NB4 (cell line): Measurements from ENCODE around the gene GPR142.

Experiments
- DNase-seq: peaks from one replicate; pipeline ENCODE4 v3.0.0; 2010; ENCODE audit warnings: low read depth
- H3K4me3 ChIP-seq: one replicate; pipeline ENCODE4 v1.5.1; 2011; ENCODE audit warnings: mild to moderate bottlenecking, low read depth, low read length, moderate library complexity
- CTCF ChIP-seq: IDR thresholded peaks from one replicate; pipeline ENCODE4 v1.5.1; 2012; ENCODE audit warnings: low read depth, low read length
- MYC ChIP-seq: IDR thresholded peaks from 2 replicates; pipeline ENCODE4 v1.6.1; 2011; ENCODE audit warnings: low read depth, low read length
- POLR2A ChIP-seq: IDR thresholded peaks from 2 replicates; pipeline ENCODE4 v1.6.1; 2011; ENCODE audit warnings: mild to moderate bottlenecking; ENCODE audit not compliant: insufficient read length; ENCODE audit errors: extremely low read depth
- TF ChIP-seq, protein P1 (sequence below): IDR thresholded peaks from 2 replicates; pipeline ENCODE4 v1.6.1; 2011; ENCODE audit warnings: low read depth, low read length

GPR142 gene

DNA sequence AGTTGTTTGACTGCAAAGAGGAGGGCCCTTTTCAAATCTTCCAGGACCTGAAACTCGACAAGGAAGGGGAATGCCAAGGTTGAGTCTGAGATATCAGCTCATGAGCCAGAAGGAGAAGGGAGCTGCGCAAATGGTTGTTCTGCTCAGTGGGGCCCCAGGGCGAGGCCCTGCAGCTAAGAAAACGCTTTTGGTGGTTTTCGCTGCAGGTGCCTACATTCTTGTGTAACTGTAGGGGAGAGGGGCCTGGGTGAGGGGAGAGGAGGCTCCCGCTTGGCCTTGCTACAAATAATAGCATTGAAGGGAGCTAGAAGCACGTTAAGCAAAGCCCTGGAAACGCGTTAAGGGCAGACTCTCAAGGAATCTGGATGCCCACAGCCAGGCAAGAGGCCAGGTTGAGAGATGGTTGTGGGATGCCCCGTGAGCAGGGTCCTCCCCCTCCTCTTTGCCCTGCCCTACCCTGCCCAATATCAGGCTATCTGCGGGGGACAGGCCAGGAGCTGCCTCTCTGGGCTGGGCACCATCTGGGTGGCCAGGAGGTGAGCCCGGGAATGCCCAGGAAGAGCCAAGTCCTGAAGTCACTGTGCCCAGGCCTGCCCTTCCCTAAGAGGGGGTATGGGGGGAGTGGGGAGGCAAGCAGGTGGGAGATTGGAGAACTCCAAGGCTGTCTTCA lies 21.9 kb downstream of the GPR142 start:
- TF ChIP-seq CTCF, result no peak
- TF ChIP-seq, protein P1, sequence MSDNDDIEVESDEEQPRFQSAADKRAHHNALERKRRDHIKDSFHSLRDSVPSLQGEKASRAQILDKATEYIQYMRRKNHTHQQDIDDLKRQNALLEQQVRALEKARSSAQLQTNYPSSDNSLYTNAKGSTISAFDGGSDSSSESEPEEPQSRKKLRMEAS, result no peak
- TF ChIP-seq MYC, result 0 out of 2 replicates have a peak, but pooled peaks have one; percentile 2
- no peak overlapping the region for H3K4me3 ChIP-seq
- peak; percentile 87 for DNase-seq

DNA sequence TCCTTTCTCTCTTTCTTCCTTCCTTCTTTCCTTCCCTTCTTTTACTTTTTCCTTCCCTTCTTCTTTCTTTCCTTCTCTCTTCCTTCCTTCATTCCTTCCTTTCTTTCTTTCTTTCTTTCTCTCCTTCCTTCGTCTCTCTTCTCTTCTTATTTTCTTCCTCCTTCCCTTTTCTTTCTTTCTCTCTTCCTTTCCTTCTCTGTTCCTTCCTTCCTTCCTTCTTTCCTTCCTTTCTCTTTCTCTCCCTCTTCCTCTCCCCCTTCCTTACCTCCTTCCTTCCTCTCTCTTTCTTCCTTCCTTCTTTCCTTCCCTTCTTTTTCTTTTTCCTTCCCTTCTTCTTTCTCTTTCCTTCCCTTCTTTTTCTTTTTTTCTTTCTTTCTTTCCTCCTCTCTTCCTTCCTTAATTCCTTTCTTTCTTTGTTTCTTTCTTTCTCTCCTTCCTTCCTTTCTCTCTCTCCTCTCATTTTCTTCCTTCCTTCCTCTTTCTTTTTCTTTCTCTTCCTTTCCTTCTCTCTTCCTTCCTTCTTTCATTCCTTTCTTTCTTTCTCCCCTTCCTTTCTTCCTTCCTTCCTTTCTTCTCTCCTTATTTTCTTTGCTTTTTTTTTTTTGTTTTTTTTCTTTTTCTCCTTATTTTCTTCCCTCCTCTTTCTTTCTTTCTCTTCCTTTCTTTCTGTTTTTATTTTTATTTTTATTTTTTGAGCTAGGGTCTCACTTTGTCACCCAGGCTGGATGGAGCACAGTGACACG lies 22.8 kb downstream of the GPR142 start:
- no peak overlapping the region for H3K4me3 ChIP-seq
- TF ChIP-seq, protein P1, result no peak
- no peak for TF ChIP-seq CTCF
- TF ChIP-seq POLR2A, result no peak
- TF ChIP-seq MYC, result no peak
- DNase-seq, result no peak

DNA sequence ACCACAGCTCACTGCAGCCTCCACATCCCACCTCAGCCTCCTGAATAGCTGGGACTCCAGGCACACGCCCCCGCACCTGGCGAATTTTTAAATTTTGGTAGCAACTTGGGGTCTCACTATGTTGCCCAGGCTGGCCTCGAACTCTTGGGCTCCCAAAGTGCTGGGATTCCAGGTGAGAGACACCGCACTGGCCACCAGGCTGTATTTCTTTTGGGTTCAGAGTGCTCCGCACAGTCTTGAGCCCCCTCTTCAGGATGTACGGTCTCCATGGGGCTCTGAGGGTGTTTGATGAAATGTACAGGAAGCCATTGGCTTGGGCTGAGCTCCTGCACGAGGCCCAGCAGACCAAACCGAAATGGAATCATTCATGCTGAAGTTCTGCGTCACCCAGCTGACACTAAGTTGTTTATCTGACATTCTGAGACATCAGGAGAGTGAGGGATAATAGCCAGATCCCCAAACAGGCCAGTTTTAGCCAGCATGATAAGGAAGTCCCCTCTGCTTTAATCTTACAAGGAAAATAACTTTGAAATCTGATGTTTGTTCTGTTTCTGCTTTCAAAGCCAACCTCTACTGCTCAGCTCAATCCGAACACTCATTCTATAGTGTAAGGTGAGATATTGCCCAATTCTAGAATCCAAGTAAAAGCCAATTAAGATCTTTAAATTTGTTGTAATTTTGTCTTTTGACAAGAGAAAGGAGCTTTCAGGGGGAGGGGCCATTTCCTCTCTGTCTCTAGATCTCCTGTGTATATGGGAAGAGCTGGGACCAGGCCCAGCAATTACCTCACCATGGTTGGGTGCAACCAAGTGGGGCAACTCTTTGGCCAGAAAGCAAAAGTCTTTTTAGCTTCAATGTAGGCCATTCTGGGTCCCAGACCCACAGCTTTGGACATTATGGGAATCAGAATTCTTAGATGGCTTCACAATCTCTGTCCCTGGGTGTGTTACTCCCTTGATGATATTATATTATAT lies 23.7 kb downstream of the GPR142 start:
- peak; percentile 45 for DNase-seq
- no peak for TF ChIP-seq MYC
- TF ChIP-seq POLR2A, result no peak
- TF ChIP-seq CTCF, result no peak
- TF ChIP-seq, protein P1, result no peak
- H3K4me3 ChIP-seq, result no peak overlapping the region

GRCh38 chr17:74391771-74392170 lies 24.5 kb downstream of the GPR142 start:
- H3K4me3 ChIP-seq, result no peak overlapping the region
- TF ChIP-seq, protein P1, result no peak
- TF ChIP-seq MYC (no peak), POLR2A (no peak), CTCF (no peak)
- peak; percentile 76 for DNase-seq

DNA sequence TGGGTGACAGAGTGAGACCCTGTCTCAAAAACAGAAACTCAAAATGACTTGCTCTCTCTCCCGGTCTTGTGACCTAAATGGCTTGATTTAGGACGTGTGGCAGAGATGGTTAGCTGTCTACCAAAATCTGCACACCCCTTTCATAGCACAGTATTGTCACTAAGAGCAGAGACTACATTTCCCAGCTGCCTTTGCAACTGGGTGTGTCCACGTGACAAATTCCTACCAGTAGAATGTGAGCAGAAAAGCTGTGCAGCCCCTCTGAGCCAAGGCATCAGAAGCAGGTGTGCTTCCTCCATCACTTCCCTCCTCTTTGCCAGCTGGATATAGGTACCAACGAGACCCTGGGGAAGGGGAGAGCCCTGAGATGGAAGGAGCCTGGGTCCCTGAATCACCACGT lies 25.5 kb downstream of the GPR142 start:
- H3K4me3 ChIP-seq, result no peak overlapping the region
- TF ChIP-seq CTCF, result no peak
- TF ChIP-seq, protein P1, result no peak
- no peak for DNase-seq
